OCI-M1 (cell line): ENCODE results near the gene ANKRD20A1.
"Not testable (repeated sequence)": the region's sequence is repeated elsewhere in the genome, so short reads cannot be mapped to it uniquely, and the experiment has no call there.

Experiments used
- DNase-seq: peaks from one replicate; lab custom pipeline; 2025; lab: John Stamatoyannopoulos, UW

ANKRD20A1 gene

GRCh38 chr9:67858871-67859270 is at the start of gene ANKRD20A1:
Gene ANKRD20A1, plus strand, starts transcription at chr9:67858931. Its CDS starts 496 bp downstream, at chr9:67859427.
- not testable (repeated sequence) for DNase-seq

GRCh38 chr9:67832088-67832487 is 26.6 kb upstream of the ANKRD20A1 start:
- not testable (repeated sequence) for DNase-seq
